GM12878 (cell line): Measurements from ENCODE around the gene CLK2. TPM values are rescaled to one million over a fixed set of nuclear protein-coding genes. Genes with fewer than 3 reads are reported as not detected.
A peak's percentile ranks its signal among the peaks of the same experiment; 100 is the strongest.

Experiments used
- ASH2L ChIP-seq: fragments of 300-600, 200-600 bp; sonication (generic); IDR thresholded peaks from 2 replicates; pipeline ENCODE4 v1.6.1; 2017; ENCODE audit warnings: low read depth, mild to moderate bottlenecking, borderline replicate concordance
- BACH1 ChIP-seq: fragments of 450-650 bp; IDR thresholded peaks from 2 replicates; pipeline ENCODE4 v1.6.1; 2017; ENCODE audit warnings: mild to moderate bottlenecking, borderline replicate concordance
- BHLHE40 ChIP-seq, 2 experiments: fragments of 450-650 bp in 1 of 2; IDR thresholded peaks; 2 replicates each; pipeline ENCODE4 v1.6.1; 2011 to 2017; ENCODE audit warnings: low read depth in 2 of 2, borderline replicate concordance in 1 of 2, improper control_type of control experiment in 1 of 2, low read length in 1 of 2, mild to moderate bottlenecking in 1 of 2
- BRCA1 ChIP-seq: IDR thresholded peaks from 2 replicates; pipeline ENCODE4 v1.6.1; 2011; ENCODE audit warnings: low read depth, low read length, improper control_type of control experiment
- CHD1 ChIP-seq: IDR thresholded peaks from 2 replicates; pipeline ENCODE4 v1.6.1; 2012; ENCODE audit warnings: low read depth, low read length, improper control_type of control experiment
- CREB1 ChIP-seq: IDR thresholded peaks from 2 replicates; pipeline ENCODE4 v1.6.1; 2012; ENCODE audit warnings: low read depth, mild to moderate bottlenecking, inconsistent platforms
- CREM ChIP-seq: IDR thresholded peaks from 2 replicates; pipeline ENCODE4 v1.6.1; 2014; ENCODE audit warnings: antibody characterized with exemption, low read depth
- EED ChIP-seq: sonication (generic); IDR thresholded peaks from 2 replicates; pipeline ENCODE4 v1.6.1; 2016; ENCODE audit warnings: antibody characterized with exemption, low read depth
- EGR1 ChIP-seq, 2 experiments: IDR thresholded peaks; 1 replicate in 1 of 2; 2 replicates in 1 of 2; pipeline ENCODE4 v1.6.1; 2011 to 2012; ENCODE audit warnings: low read depth in 2 of 2, low read length in 2 of 2, borderline replicate concordance in 1 of 2, mild to moderate bottlenecking in 1 of 2, moderate library complexity in 1 of 2
- MTA3 ChIP-seq: IDR thresholded peaks from 2 replicates; pipeline ENCODE4 v1.6.1; 2012; ENCODE audit warnings: low read length, inconsistent platforms, borderline replicate concordance
- PAX8 ChIP-seq: fragments of 450-650 bp; IDR thresholded peaks from 2 replicates; pipeline ENCODE4 v1.6.1; 2017; ENCODE audit warnings: mild to moderate bottlenecking, moderate library complexity
- POLR2A ChIP-seq: IDR thresholded peaks from 2 replicates; pipeline ENCODE4 v1.6.1; 2011; ENCODE audit warnings: low read depth, mild to moderate bottlenecking, low read length
- RBBP5 ChIP-seq: fragments of 200-600 bp; sonication (generic); conservative IDR thresholded peaks from 2 replicates; pipeline ENCODE4 v1.6.1; 2016
- RELB ChIP-seq: fragments of 450-650 bp; IDR thresholded peaks from 2 replicates; pipeline ENCODE4 v1.6.1; 2017; ENCODE audit warnings: low read depth, mild to moderate bottlenecking, moderate library complexity
- SMAD1 ChIP-seq: fragments of 450-650 bp; IDR thresholded peaks from 2 replicates; pipeline ENCODE4 v1.6.1; 2018; ENCODE audit warnings: mild to moderate bottlenecking, low read depth; ENCODE audit not compliant: partially characterized antibody
- SREBF1 ChIP-seq: IDR thresholded peaks from 2 replicates; pipeline ENCODE4 v1.6.1; 2012; ENCODE audit warnings: mild to moderate bottlenecking, low read length
- STAT1 ChIP-seq: fragments of 450-650 bp; conservative IDR thresholded peaks from 2 replicates; pipeline ENCODE4 v1.6.1; 2014; ENCODE audit warnings: antibody characterized with exemption, mild to moderate bottlenecking
- TAF1 ChIP-seq: IDR thresholded peaks from 2 replicates; pipeline ENCODE4 v1.6.1; 2011; ENCODE audit warnings: mild to moderate bottlenecking, low read depth, low read length, borderline replicate concordance
- YY1 ChIP-seq: IDR thresholded peaks from 2 replicates; pipeline ENCODE4 v1.6.1; 2011; ENCODE audit warnings: low read depth, mild to moderate bottlenecking, low read length
- ZNF24 ChIP-seq: fragments of 450-650 bp; IDR thresholded peaks from 2 replicates; pipeline ENCODE4 v1.6.1; 2017; ENCODE audit warnings: antibody characterized with exemption, mild to moderate bottlenecking
- polyA plus RNA-seq, 11 experiments: library from polyadenylated mRNA; depleted of rRNA in 4 of 11; unstranded in 6 of 11; stranded (reverse) in 5 of 11; fragments of >200 nt; fragmentation: Nextera tagmentation in 4 of 11; fragmentation: Illumina TruSeq in 1 of 11; extraction: Ambion mirVana in 4 of 11; extraction: Trizol in 1 of 11; gene quantifications; 1 replicate in 1 of 11; 2 replicates in 10 of 11; pipeline versions ENCODE4 v1.2.1 to v1.2.3, GENCODE V29; 2011 to 2016; ENCODE audit warnings: inconsistent platforms in 2 of 11, missing spikeins in 2 of 11, low read depth in 1 of 11
- total RNA-seq, 4 experiments: library from RNA; depleted of rRNA in 3 of 4; stranded (reverse); fragments of >200 nt in 3 of 4; fragmentation: Illumina TruSeq in 1 of 4; extraction: Trizol in 1 of 4; gene quantifications; 2 replicates each; pipeline versions ENCODE4 v1.2.1 to v1.2.3, GENCODE V29; 2013 to 2021
- TF ChIP-seq, protein P1 (sequence below): IDR thresholded peaks from 2 replicates; pipeline ENCODE4 v1.6.1; 2012; ENCODE audit warnings: improper control_type of control experiment, low read depth, low read length; ENCODE audit not compliant: insufficient replicate concordance
- TF ChIP-seq, protein P2 (sequence below): fragments of 450-650 bp; formaldehyde crosslinking; IDR thresholded peaks from 2 replicates; pipeline ENCODE4 v1.5.0; 2022; ENCODE audit warnings: mild to moderate bottlenecking, missing genetic modification characterization

The CLK2 gene
- total and polyA plus RNA-seq, 10 of the 15 experiments (the other 5 are each of a cell fraction or from before 2014, with no cell fraction given), result 11.1 to 83.7 (median 36.7) TPM

DNA sequence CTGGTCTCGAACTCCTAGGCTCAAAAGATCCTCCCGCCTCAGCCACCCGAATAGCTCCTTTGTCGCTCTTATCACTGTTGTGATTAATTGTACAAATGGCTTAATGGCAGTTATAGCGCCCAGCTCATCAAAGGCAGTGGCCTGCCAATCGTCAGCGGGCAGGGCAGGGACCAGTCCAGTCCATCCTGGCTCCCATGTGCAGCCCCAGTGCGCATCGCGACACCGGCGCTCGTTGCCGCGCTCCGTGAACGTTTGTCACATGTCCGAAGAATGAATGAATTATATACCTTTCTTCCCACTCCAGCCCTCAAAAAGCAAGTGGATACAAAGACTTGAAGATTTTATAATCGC, 46.4 kb downstream of the CLK2 start (continued):
- TF ChIP-seq, protein P1, sequence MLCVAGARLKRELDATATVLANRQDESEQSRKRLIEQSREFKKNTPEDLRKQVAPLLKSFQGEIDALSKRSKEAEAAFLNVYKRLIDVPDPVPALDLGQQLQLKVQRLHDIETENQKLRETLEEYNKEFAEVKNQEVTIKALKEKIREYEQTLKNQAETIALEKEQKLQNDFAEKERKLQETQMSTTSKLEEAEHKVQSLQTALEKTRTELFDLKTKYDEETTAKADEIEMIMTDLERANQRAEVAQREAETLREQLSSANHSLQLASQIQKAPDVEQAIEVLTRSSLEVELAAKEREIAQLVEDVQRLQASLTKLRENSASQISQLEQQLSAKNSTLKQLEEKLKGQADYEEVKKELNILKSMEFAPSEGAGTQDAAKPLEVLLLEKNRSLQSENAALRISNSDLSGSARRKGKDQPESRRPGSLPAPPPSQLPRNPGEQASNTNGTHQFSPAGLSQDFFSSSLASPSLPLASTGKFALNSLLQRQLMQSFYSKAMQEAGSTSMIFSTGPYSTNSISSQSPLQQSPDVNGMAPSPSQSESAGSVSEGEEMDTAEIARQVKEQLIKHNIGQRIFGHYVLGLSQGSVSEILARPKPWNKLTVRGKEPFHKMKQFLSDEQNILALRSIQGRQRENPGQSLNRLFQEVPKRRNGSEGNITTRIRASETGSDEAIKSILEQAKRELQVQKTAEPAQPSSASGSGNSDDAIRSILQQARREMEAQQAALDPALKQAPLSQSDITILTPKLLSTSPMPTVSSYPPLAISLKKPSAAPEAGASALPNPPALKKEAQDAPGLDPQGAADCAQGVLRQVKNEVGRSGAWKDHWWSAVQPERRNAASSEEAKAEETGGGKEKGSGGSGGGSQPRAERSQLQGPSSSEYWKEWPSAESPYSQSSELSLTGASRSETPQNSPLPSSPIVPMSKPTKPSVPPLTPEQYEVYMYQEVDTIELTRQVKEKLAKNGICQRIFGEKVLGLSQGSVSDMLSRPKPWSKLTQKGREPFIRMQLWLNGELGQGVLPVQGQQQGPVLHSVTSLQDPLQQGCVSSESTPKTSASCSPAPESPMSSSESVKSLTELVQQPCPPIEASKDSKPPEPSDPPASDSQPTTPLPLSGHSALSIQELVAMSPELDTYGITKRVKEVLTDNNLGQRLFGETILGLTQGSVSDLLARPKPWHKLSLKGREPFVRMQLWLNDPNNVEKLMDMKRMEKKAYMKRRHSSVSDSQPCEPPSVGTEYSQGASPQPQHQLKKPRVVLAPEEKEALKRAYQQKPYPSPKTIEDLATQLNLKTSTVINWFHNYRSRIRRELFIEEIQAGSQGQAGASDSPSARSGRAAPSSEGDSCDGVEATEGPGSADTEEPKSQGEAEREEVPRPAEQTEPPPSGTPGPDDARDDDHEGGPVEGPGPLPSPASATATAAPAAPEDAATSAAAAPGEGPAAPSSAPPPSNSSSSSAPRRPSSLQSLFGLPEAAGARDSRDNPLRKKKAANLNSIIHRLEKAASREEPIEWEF, result no peak
- TF ChIP-seq BRCA1 (no peak), SMAD1 (no peak), RBBP5 (no peak), PAX8 (no peak), CREM (no peak), POLR2A (peak; percentile 63; the same call in 1 of the 2 replicates), YY1 (no peak; the same call in 1 of the 2 replicates), EGR1 (IDR thresholded peaks at IDR 0.05; ENCODE audit: borderline replicate concordance in 1 of 2, low read depth in 2 of 2, low read length in 2 of 2) (no peak), SREBF1 (no peak), ZNF24 (no peak), ASH2L (no peak), BACH1 (no peak), RELB (no peak; the same call in 1 of the 2 replicates), CREB1 (0 out of 2 replicates have a peak, but pooled peaks have one; percentile 5), EED (no peak), BHLHE40 (IDR thresholded peaks at IDR 0.05; ENCODE audit: borderline replicate concordance in 1 of 2, low read depth in 2 of 2, low read length in 1 of 2) (no peak), CHD1 (no peak), TAF1 (no peak; the same call in 1 of the 2 replicates), STAT1 (no peak), MTA3 (0 out of 2 replicates have a peak, but pooled peaks have one; percentile 46)
- TF ChIP-seq, protein P2, sequence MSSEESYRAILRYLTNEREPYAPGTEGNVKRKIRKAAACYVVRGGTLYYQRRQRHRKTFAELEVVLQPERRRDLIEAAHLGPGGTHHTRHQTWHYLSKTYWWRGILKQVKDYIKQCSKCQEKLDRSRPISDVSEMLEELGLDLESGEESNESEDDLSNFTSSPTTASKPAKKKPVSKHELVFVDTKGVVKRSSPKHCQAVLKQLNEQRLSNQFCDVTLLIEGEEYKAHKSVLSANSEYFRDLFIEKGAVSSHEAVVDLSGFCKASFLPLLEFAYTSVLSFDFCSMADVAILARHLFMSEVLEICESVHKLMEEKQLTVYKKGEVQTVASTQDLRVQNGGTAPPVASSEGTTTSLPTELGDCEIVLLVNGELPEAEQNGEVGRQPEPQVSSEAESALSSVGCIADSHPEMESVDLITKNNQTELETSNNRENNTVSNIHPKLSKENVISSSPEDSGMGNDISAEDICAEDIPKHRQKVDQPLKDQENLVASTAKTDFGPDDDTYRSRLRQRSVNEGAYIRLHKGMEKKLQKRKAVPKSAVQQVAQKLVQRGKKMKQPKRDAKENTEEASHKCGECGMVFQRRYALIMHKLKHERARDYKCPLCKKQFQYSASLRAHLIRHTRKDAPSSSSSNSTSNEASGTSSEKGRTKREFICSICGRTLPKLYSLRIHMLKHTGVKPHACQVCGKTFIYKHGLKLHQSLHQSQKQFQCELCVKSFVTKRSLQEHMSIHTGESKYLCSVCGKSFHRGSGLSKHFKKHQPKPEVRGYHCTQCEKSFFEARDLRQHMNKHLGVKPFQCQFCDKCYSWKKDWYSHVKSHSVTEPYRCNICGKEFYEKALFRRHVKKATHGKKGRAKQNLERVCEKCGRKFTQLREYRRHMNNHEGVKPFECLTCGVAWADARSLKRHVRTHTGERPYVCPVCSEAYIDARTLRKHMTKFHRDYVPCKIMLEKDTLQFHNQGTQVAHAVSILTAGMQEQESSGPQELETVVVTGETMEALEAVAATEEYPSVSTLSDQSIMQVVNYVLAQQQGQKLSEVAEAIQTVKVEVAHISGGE (CRISPR knock-in tag), result no peak
